ENCODE data around the gene DAB2IP.

DNA sequence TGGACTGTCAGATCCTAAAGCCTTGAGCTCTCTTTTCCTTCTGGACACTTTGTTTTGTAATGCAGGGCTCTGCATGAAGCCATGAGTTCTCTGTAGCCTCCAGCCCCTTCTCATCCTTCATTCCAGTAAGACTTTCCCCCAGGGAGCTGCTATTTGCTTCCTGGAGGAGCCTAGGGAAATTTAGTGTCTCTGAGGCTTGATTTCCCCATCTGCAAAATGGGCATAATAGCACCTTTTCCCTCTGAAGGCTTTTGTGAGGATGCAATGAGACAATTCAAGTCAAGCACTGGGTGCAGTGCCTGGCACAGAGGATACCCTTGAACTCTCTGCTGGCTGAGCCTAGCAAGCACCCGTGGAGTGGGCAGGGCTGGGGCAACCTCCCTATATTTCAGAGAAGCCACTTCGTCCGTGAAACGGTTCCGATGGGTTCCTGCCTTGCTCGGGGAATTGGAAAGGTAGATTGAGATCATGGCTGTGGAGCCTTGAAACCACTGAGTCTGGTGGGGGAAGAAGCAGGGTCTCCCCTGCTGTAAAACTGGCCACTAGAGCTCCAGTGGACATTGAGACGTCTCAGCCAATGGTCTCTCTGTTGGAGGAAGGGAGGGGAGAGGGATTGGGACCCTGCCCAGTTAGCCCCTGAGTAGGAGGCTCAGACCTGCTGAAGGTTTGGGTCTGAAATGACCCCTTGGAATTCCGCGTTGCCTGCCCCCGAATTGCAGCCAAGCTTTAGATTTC lies 14.3 kb upstream of the DAB2IP start:
- TF ChIP-seq, protein P1, sequence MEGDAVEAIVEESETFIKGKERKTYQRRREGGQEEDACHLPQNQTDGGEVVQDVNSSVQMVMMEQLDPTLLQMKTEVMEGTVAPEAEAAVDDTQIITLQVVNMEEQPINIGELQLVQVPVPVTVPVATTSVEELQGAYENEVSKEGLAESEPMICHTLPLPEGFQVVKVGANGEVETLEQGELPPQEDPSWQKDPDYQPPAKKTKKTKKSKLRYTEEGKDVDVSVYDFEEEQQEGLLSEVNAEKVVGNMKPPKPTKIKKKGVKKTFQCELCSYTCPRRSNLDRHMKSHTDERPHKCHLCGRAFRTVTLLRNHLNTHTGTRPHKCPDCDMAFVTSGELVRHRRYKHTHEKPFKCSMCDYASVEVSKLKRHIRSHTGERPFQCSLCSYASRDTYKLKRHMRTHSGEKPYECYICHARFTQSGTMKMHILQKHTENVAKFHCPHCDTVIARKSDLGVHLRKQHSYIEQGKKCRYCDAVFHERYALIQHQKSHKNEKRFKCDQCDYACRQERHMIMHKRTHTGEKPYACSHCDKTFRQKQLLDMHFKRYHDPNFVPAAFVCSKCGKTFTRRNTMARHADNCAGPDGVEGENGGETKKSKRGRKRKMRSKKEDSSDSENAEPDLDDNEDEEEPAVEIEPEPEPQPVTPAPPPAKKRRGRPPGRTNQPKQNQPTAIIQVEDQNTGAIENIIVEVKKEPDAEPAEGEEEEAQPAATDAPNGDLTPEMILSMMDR (IDR thresholded peaks at IDR 0.05), result no peak
- TF ChIP-seq, protein P2, sequence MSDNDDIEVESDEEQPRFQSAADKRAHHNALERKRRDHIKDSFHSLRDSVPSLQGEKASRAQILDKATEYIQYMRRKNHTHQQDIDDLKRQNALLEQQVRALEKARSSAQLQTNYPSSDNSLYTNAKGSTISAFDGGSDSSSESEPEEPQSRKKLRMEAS (CRISPR knock-in tag; IDR thresholded peaks at IDR 0.05), result no peak
- TF ChIP-seq, protein P3, sequence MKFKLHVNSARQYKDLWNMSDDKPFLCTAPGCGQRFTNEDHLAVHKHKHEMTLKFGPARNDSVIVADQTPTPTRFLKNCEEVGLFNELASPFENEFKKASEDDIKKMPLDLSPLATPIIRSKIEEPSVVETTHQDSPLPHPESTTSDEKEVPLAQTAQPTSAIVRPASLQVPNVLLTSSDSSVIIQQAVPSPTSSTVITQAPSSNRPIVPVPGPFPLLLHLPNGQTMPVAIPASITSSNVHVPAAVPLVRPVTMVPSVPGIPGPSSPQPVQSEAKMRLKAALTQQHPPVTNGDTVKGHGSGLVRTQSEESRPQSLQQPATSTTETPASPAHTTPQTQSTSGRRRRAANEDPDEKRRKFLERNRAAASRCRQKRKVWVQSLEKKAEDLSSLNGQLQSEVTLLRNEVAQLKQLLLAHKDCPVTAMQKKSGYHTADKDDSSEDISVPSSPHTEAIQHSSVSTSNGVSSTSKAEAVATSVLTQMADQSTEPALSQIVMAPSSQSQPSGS (CRISPR knock-in tag; IDR thresholded peaks at IDR 0.05; ENCODE audit: borderline replicate concordance, low read depth), result no peak
- TF ChIP-seq KAT7 (CRISPR knock-in tag; IDR thresholded peaks at IDR 0.05; ENCODE audit: borderline replicate concordance), result no peak
- TF ChIP-seq, protein P4, sequence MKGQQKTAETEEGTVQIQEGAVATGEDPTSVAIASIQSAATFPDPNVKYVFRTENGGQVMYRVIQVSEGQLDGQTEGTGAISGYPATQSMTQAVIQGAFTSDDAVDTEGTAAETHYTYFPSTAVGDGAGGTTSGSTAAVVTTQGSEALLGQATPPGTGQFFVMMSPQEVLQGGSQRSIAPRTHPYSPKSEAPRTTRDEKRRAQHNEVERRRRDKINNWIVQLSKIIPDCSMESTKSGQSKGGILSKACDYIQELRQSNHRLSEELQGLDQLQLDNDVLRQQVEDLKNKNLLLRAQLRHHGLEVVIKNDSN (CRISPR knock-in tag; IDR thresholded peaks at IDR 0.05), result no peak
- TF ChIP-seq, protein P5, sequence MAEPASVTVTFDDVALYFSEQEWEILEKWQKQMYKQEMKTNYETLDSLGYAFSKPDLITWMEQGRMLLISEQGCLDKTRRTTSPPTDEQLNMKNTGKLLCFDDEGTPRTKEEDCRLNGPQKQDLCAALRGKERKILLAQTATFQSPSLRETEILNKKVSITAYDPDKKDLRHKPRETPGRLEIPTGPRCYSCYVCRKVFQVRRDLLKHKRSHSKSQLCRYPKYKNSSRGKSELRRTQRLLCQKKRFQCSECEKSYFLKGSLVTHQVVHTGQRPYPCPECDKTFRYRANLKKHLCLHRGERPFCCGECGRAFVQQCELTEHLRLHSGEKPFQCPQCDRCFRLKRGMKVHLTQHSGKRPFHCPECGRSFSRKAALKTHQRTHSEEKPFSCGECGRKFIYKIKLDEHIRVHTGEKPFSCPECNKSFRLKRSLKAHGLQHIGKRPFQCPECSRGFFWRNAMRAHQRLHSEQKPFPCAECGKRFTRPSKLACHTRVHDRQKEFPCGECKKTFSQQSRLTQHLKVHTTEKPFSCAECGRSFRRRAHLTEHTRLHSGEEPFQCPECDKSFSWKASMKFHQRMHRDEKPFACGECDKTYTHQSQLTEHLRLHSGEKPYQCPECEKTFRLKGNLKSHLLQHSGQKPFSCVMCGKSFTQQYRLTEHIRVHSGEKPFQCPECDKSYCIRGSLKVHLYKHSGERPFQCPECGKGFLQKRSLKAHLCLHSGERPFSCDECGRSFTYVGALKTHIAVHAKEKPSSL (CRISPR knock-in tag; conservative IDR thresholded peaks at IDR 0.05), result no peak
- TF ChIP-seq, protein P6, sequence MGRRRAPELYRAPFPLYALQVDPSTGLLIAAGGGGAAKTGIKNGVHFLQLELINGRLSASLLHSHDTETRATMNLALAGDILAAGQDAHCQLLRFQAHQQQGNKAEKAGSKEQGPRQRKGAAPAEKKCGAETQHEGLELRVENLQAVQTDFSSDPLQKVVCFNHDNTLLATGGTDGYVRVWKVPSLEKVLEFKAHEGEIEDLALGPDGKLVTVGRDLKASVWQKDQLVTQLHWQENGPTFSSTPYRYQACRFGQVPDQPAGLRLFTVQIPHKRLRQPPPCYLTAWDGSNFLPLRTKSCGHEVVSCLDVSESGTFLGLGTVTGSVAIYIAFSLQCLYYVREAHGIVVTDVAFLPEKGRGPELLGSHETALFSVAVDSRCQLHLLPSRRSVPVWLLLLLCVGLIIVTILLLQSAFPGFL (CRISPR knock-in tag; IDR thresholded peaks at IDR 0.05; ENCODE audit: borderline replicate concordance), result no peak
- TF ChIP-seq ZNF263 (CRISPR knock-in tag; IDR thresholded peaks at IDR 0.05; ENCODE audit: low read depth), result no peak
- TF ChIP-seq IRF2 (CRISPR knock-in tag; IDR thresholded peaks at IDR 0.05; ENCODE audit: borderline replicate concordance, low read depth), result no peak
- TF ChIP-seq GABPB1 (CRISPR knock-in tag; IDR thresholded peaks at IDR 0.05), result no peak
- TF ChIP-seq ZNF423 (CRISPR knock-in tag; IDR thresholded peaks at IDR 0.05), result no peak
- TF ChIP-seq ZNF671 (CRISPR knock-in tag; IDR thresholded peaks at IDR 0.05), result no peak
- TF ChIP-seq NR1H2 (CRISPR knock-in tag; IDR thresholded peaks at IDR 0.05), result no peak
